H7 (cell line): ENCODE data around the gene GGT5. TPM values are rescaled to one million over a fixed set of nuclear protein-coding genes. Genes with fewer than 3 reads are reported as not detected.
A peak's percentile ranks its signal among the peaks of the same experiment; 100 is the strongest.
"Not testable (repeated sequence)": the region's sequence is repeated elsewhere in the genome, so short reads cannot be mapped to it uniquely, and the experiment has no call there.

Experiments used
- DNase-seq: peaks from one replicate; pipeline ENCODE4 v3.0.0; 2012
- H3K27me3 ChIP-seq: 2 replicates; pipeline ENCODE4 v1.6.0; 2011; ENCODE audit warnings: mild to moderate bottlenecking, low read length; ENCODE audit not compliant: control insufficient read depth, insufficient read depth
- H3K36me3 ChIP-seq: replicated peaks from 2 replicates; pipeline ENCODE4 v1.5.1; 2011; ENCODE audit warnings: low read length; ENCODE audit not compliant: control insufficient read depth, insufficient read depth
- H3K4me3 ChIP-seq: 2 replicates; pipeline ENCODE4 v1.5.1; 2011; ENCODE audit warnings: low read depth, mild to moderate bottlenecking, control low read depth, low read length, moderate library complexity; ENCODE audit not compliant: insufficient read depth
- total RNA-seq: library from RNA; depleted of rRNA; stranded (reverse); fragments of >200 nt; shearing (Covaris generic); gene quantifications from 2 replicates; pipeline ENCODE4 v1.2.3, GENCODE V29; 2014

The GGT5 gene
- total RNA-seq, 1 experiment from 2014 or later: not detected

- Histone ChIP-seq H3K36me3 (no peaks in the 10 kb centered on the region), H3K27me3 (no peaks in the 10 kb centered on the region), H3K4me3 (no peak overlapping the region)
- DNase-seq: peak; percentile 97
These were observed 55.4 kb downstream of the GGT5 start for GRCh38 chr22:24189249-24190158.

- Histone ChIP-seq H3K4me3 (no peak overlapping the region), H3K36me3 (no peaks in the 10 kb centered on the region), H3K27me3 (no peaks in the 10 kb centered on the region)
- DNase-seq: peak; percentile 54
These were observed 56.1 kb downstream of the GGT5 start for GRCh38 chr22:24188705-24189248.

- Histone ChIP-seq H3K36me3 (no peaks in the 10 kb centered on the region), H3K27me3 (no peaks in the 10 kb centered on the region), H3K4me3 (no peak overlapping the region)
- peak; percentile 67 for DNase-seq
These were observed 56.9 kb downstream of the GGT5 start for GRCh38 chr22:24187731-24188644.

- Histone ChIP-seq H3K36me3 (no peaks in the 10 kb centered on the region), H3K27me3 (no peaks in the 10 kb centered on the region), H3K4me3 (no peak overlapping the region)
- peak; percentile 48 for DNase-seq
These were observed 57.8 kb downstream of the GGT5 start for GRCh38 chr22:24186892-24187670.

DNA sequence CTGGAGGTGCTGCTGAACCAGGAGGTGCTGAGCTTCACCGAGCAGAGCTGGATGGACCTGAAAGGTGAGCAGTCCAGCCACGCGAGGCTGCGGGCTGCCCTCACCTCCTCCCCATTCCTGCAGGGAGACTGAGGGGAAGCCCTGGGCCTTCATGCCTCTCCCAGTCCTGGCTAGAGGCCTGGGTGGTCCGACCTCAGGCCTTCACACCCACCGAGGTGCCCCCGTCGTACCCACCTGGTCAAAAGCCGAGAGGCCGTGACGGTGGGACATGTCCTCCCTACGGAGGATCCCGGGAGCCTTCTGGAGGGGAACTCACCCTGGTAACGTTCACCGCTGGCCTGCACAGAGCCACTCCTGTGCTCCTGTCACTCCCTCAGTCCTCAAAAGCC, 58.5 kb downstream of the GGT5 start:
- H3K4me3 ChIP-seq: no peak overlapping the region
- DNase-seq: peak; percentile 48
- no peaks in the 10 kb centered on the region for H3K27me3 ChIP-seq
- H3K36me3 ChIP-seq: no peaks in the 10 kb centered on the region

GRCh38 chr22:24185501-24186351, 59.2 kb downstream of the GGT5 start:
- Histone ChIP-seq H3K27me3 (no peaks in the 10 kb centered on the region), H3K36me3 (no peaks in the 10 kb centered on the region), H3K4me3 (no peak overlapping the region)
- peak; percentile 50 for DNase-seq

DNA sequence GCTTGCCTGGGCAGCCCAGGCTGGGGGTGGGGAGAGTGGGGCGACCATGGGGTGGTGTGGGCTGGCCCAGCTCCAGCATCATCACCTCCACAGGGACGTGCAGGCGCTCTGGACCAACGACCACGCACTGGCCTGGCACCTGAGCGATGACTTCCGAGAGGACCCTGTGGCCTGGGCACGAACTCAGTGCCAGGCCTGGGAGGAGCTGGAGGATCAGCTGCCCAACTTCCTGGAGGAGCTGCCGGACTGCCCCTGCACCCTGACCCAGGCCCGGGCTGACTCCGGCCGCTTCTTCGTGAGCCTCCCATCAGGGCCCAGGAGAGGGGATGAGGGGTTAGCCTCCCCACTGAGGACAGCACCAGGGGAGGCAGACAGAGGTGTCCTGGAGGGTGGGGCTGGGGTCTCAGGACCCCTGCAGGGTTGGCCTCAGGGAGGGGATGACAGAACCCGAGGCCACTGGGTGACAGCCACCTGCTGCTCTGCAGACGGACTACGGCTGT, 59.8 kb downstream of the GGT5 start:
- Histone ChIP-seq H3K36me3 (no peaks in the 10 kb centered on the region), H3K27me3 (no peaks in the 10 kb centered on the region), H3K4me3 (no peak overlapping the region)
- DNase-seq: peak; percentile 47

DNA sequence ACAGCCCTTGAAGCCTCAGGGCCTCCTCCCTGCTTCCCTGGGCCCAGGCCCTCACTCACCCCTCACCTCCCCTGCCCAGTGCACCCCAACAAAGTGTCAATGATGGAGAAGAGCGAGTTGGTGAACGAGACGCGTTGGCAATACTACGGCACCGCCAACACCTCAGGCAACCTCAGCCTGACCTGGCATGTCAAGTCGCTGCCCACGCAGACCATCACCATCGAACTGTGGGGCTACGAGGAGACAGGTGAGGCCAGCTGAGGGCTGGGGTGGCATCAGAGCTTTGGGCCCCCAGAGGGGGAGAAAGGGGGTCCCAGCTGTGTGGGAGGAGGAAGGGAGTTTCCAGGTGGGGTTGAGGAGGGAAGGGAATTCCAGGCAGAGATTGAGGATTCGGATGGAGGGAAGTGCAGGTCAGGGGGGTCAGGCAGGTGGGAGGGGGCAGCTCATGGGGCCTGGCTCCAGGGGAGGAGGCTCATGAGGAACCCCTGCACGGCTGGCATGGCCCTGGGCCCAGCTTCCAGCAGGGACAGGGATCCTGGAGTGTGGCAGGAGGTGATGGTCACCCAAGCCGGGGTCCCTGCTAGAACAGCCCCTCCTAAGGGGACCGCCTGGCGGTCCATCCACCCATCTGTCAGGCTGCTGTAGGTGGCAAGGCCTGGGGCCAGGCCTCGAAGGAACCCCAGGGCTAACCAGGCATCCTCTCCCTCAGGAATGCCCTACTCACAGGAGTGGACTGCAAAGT, 60.7 kb downstream of the GGT5 start:
- DNase-seq: peak; percentile 29
- H3K36me3 ChIP-seq: no peaks in the 10 kb centered on the region
- H3K27me3 ChIP-seq: no peaks in the 10 kb centered on the region
- H3K4me3 ChIP-seq: no peak overlapping the region

DNA sequence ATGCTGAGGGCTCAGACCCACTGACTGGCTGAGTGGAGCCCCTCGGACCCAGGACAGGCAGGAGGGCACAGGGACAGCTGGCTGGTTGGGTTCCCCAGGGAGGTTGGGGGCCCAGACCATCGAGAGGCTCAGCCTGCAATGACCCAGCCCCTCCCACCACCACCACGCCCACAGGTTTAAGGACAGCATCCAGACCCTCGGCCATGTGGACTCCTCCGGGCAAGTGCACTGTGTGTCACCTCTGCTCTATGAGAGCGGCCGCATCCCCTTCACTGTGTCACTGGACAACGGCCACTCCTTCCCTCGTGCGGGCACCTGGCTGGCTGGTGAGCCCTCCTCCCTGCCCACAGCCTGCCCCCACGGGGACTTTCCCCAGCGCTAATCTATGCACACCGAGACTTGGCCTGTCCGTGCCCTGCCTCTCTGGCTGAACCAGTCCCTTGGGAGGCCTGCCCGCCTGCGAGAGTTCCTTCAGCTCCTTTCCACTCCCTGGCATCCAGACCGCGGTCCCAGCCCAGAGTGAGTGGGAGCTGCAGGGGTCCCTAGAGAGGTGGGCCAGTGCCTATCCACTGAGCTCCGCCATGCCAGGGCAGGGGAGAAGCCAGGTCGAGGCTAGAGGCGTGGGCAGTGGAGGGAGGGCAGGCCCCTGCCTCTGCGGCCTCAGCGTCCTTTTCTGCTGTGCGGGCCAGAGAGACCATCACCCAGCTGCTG, 61.4 kb downstream of the GGT5 start:
- no peak for DNase-seq
- no peaks in the 10 kb centered on the region for H3K36me3 ChIP-seq
- no peaks in the 10 kb centered on the region for H3K27me3 ChIP-seq
- H3K4me3 ChIP-seq: no peak overlapping the region

GRCh38 chr22:24182900-24183246, 62.0 kb downstream of the GGT5 start:
- H3K36me3 ChIP-seq, H3K27me3 ChIP-seq, DNase-seq, H3K4me3 ChIP-seq: not testable (repeated sequence)

DNA sequence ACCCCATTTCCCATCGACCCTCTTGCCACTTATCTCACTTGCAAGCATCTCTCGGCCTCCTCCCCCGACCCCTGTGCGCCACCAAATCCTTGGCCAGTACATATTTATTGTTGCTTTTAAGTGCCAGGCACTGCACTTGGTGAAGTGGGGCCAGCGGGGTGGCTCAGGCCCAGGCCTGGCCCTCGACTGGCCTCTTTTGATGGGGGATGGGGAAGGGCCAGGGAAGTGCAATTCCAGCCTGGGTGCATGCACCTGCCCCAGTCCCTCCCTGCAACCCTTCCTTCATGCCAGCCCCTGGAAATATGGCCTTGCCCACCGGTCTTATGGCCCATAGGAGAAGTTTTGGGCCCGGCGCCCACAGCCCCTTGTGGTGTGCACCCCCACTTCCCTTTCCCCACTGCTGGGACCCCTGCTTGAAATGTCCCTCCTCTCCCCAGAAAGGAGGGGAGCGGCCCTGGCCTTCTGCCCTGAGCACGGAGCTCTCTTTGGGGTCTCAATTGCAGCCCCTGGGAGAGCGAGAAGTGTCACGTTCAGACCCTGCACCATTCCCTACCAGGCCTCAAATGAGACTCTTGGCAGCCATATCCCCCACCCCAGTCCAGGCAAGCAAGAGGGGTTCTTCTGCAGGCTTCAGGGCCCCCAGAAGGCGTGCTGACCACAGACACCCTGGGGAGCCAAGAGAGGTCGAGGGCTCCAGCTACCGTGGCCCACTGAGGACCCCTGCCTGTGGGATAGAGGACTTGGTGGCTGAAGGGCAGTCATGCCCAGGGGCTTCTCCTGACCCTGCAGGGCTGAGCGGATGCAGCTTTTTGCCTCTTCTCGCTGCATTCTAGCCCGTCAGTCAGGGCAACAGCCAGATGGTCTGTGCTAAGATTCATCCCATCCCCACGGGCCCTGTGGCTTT, 62.6 kb downstream of the GGT5 start:
- H3K4me3 ChIP-seq: no peak overlapping the region
- no peaks in the 10 kb centered on the region for H3K36me3 ChIP-seq
- no peaks in the 10 kb centered on the region for H3K27me3 ChIP-seq
- DNase-seq: no peak
